Upper lobe of right lung (tissue), 1 donor: ENCODE data around the gene GPR78. TPM values are rescaled to one million over a fixed set of nuclear protein-coding genes. Genes with fewer than 3 reads are reported as not detected.

Source experiments
- ATAC-seq: fragments of 200-7000 bp; cut with Tn5 transposase; one replicate; pipeline ENCODE4 v1.9.1; 2020; ENCODE audit warnings: mild to moderate bottlenecking, moderate library complexity
- DNase-seq: peaks from one replicate; pipeline ENCODE4 v3.0.0-alpha.2; 2020
- H3K27ac ChIP-seq: fragments of 200-600 bp; one replicate; pipeline ENCODE4 v1.8.0; 2022
- H3K27me3 ChIP-seq: fragments of 200-600 bp; one replicate; pipeline ENCODE4 v1.8.0; 2022; ENCODE audit warnings: mild to moderate bottlenecking
- H3K36me3 ChIP-seq: fragments of 200-600 bp; one replicate; pipeline ENCODE4 v1.8.0; 2022
- H3K4me1 ChIP-seq: fragments of 200-600 bp; one replicate; pipeline ENCODE4 v1.8.0; 2022
- H3K4me3 ChIP-seq: fragments of 200-600 bp; one replicate; pipeline ENCODE4 v1.8.0; 2022; ENCODE audit warnings: mild to moderate bottlenecking
- H3K9me3 ChIP-seq: fragments of 200-600 bp; one replicate; pipeline ENCODE4 v1.8.0; 2022
- CTCF ChIP-seq: fragments of 200-600 bp; IDR thresholded peaks from one replicate; pipeline ENCODE4 v1.8.0; 2022; ENCODE audit warnings: antibody characterized with exemption
- intact Hi-C: fragments of 100-400 bp; cut with DNase I; formaldehyde crosslinking; loops from one replicate; pipeline ENCODE4 v1.11.0; 2022
- total RNA-seq: library from RNA; stranded (reverse); fragmentation: NEBNext Ultra II Directional; extraction: Animal tissue kit (Norgen Biotek cat#: 25700); gene quantifications from one replicate; pipeline ENCODE4 v1.2.1, GENCODE V29; 2021
- donor health status: DM: no; HTN: yes; CAD: no; lungs with severe emphysema.

GPR78 gene
- total RNA-seq, 1 donor from 2014 or later: 0.23 TPM

GRCh38 chr4:8600686-8601085 is 20.5 kb downstream of the GPR78 start:
- Histone ChIP-seq H3K36me3 (no peaks in the 10 kb centered on the region), H3K27me3 (no peaks in the 10 kb centered on the region), H3K27ac (no peak overlapping the region), H3K9me3 (no peaks in the 10 kb centered on the region), H3K4me3 (no peak overlapping the region), H3K4me1 (no peaks in the 10 kb centered on the region)
- DNase-seq (no peak), ATAC-seq (no peak)
- intact Hi-C loops: no loop called here
- no peak for TF ChIP-seq CTCF

DNA sequence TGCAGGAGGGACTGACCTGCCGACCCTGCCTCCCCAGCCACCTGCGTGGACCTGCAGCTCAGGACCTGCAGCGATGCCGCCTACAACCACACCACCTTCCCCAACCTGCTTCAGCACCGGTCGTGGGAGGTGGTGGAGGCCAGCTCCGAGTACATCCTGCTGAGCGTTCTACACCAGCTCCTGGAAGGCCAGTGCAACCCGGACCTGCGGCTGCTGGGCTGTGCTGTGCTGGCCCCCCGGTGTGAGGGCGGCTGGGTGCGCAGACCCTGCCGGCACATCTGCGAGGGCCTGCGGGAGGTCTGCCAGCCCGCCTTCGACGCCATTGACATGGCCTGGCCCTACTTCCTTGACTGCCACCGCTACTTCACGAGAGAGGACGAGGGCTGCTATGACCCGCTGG is 20.9 kb downstream of the GPR78 start:
- DNase-seq (no peak), ATAC-seq (no peak)
- Histone ChIP-seq H3K9me3 (no peaks in the 10 kb centered on the region), H3K36me3 (no peaks in the 10 kb centered on the region), H3K27ac (no peak overlapping the region), H3K4me3 (no peak overlapping the region), H3K4me1 (no peaks in the 10 kb centered on the region), H3K27me3 (no peaks in the 10 kb centered on the region)
- intact Hi-C loops: no loop called here
- no peak for TF ChIP-seq CTCF

- H3K4me3 ChIP-seq: no peak overlapping the region
- no peak for ATAC-seq
- no peak for DNase-seq
- H3K9me3 ChIP-seq: no peaks in the 10 kb centered on the region
- TF ChIP-seq CTCF: no peak
- no peak overlapping the region for H3K27ac ChIP-seq
- H3K36me3 ChIP-seq: no peaks in the 10 kb centered on the region
- H3K27me3 ChIP-seq: no peaks in the 10 kb centered on the region
- no peaks in the 10 kb centered on the region for H3K4me1 ChIP-seq
- intact Hi-C loops: no loop called here
These were observed 21.4 kb downstream of the GPR78 start for GRCh38 chr4:8601556-8601955.

DNA sequence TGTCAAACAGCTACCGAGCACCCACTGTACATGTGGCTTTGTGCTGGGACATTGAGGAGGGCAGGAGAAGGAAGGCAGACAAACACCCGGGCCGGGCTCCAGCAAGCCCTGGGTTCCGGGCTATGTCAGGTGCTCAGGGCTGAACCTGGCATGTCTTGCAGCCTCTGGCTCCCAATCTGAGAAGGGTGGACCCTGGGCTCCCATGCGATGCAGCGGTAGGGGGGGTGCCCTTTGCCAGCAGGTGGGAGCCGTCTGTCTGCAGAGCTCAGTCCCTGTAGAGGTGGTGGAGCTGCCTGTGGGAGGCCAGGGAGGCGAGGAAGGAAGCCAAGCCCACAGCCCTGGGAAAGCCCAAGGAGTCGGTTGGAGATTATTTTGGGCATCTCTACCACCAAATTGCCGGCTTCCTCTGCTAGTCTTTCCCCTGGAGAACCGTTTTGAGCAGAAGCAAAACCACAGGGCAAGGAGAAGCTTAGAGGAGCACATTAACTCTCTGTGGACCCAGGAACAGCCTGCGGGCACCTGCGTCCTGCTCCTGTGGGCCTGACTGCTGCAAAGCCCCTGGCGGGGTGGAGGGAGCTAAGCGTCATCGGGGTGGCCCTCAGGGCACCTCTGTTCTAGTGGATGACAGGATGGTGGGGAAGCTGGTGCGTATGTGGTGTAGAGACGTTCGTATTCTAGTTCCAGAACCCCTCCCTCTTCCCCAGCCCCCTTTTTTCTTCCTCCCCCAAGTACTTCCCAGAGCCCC is 22.7 kb downstream of the GPR78 start:
- no peaks in the 10 kb centered on the region for H3K4me1 ChIP-seq
- H3K27ac ChIP-seq: no peak overlapping the region
- H3K9me3 ChIP-seq: no peaks in the 10 kb centered on the region
- no peaks in the 10 kb centered on the region for H3K36me3 ChIP-seq
- ATAC-seq (no peak), DNase-seq (no peak)
- no peaks in the 10 kb centered on the region for H3K27me3 ChIP-seq
- no peak overlapping the region for H3K4me3 ChIP-seq
- intact Hi-C loops: no loop called here
- no peak for TF ChIP-seq CTCF

DNA sequence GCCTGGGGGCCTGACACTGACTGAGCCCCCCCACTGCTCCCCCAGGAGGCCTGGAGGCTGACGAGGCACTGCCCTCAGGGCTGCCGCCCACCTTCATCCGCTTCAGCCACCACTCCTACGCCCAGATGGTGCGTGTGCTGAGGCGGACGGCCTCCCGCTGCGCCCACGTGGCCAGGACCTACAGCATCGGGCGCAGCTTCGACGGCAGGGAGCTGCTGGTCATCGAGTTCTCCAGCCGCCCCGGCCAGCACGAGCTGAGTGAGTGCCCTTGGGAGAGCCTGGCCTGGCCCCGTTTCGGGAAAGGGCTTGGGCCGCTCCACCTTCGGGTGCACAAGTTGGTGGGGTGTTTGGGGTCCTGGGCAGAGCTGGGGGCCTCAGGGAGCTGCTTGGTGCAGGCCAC is 23.7 kb downstream of the GPR78 start:
- Histone ChIP-seq H3K36me3 (no peaks in the 10 kb centered on the region), H3K27ac (no peak overlapping the region), H3K4me1 (no peaks in the 10 kb centered on the region), H3K27me3 (no peaks in the 10 kb centered on the region), H3K9me3 (no peaks in the 10 kb centered on the region), H3K4me3 (no peak overlapping the region)
- DNase-seq (no peak), ATAC-seq (no peak)
- no peak for TF ChIP-seq CTCF
- intact Hi-C loops: no loop called here

- intact Hi-C loops: no loop called here
- Histone ChIP-seq H3K27me3 (no peaks in the 10 kb centered on the region), H3K4me1 (no peaks in the 10 kb centered on the region), H3K4me3 (no peak overlapping the region), H3K9me3 (no peaks in the 10 kb centered on the region), H3K36me3 (no peaks in the 10 kb centered on the region), H3K27ac (no peak overlapping the region)
- ATAC-seq: no peak
- TF ChIP-seq CTCF: no peak
- DNase-seq: no peak
These were observed 25.1 kb downstream of the GPR78 start for GRCh38 chr4:8605289-8605688.
